ENCODE results near the gene PRKCH. TPM values are rescaled to one million over a fixed set of nuclear protein-coding genes. Genes with fewer than 3 reads are reported as not detected.

PRKCH gene
- total and polyA plus RNA-seq, 10 of the 15 experiments (the other 5 are each of a cell fraction or from before 2014, with no cell fraction given), result 10.7 to 140 (median 33.2) TPM

- TF ChIP-seq ZBTB11 (CRISPR knock-in tag; IDR thresholded peaks at IDR 0.05), result no peak
- no peak for TF ChIP-seq PML (IDR thresholded peaks at IDR 0.05; ENCODE audit: low read length)
- TF ChIP-seq YY1 (IDR thresholded peaks at IDR 0.05; ENCODE audit: low read depth, low read length), result no peak
- TF ChIP-seq CHD1 (IDR thresholded peaks at IDR 0.05; ENCODE audit: low read depth, low read length), result no peak
- no peak for TF ChIP-seq ETV6 (conservative IDR thresholded peaks at IDR 0.05 in 1 of 2, IDR thresholded peaks at IDR 0.05 in 1 of 2; ENCODE audit: borderline replicate concordance in 1 of 2, low read depth in 1 of 2)
- no peak for TF ChIP-seq TAF1 (IDR thresholded peaks at IDR 0.05; ENCODE audit: borderline replicate concordance, low read depth, low read length)
- TF ChIP-seq PKNOX1 (IDR thresholded peaks at IDR 0.05), result no peak
- TF ChIP-seq SMAD1 (IDR thresholded peaks at IDR 0.05; ENCODE audit: low read depth, partially characterized antibody), result no peak
- no peak for TF ChIP-seq MYC (IDR thresholded peaks at IDR 0.05; ENCODE audit: insufficient read depth, insufficient read length, insufficient replicate concordance, low read length, severe bottlenecking)
- TF ChIP-seq MTA2 (IDR thresholded peaks at IDR 0.05; ENCODE audit: low read depth), result no peak
- no peak for TF ChIP-seq POLR2AphosphoS2 (IDR thresholded peaks at IDR 0.05; ENCODE audit: low read depth, low read length)
- no peak for TF ChIP-seq ZBTB4 (CRISPR knock-in tag; IDR thresholded peaks at IDR 0.05)
These were observed 76.2 kb downstream of the PRKCH start (continued) for GRCh38 chr14:61397615-61398014.

All from GM12878 (cell line).